ENCODE data around the gene OOEP.

- TF ChIP-seq ZFP30 (CRISPR knock-in tag; IDR thresholded peaks at IDR 0.05) (no peak), ZC3H10 (CRISPR knock-in tag; IDR thresholded peaks at IDR 0.05) (no peak), ISL1 (CRISPR knock-in tag; IDR thresholded peaks at IDR 0.05) (no peak), RARB (CRISPR knock-in tag; IDR thresholded peaks at IDR 0.05) (no peak), ARNTL (CRISPR knock-in tag; IDR thresholded peaks at IDR 0.05; ENCODE audit: borderline replicate concordance, low read depth) (no peak)
Observed at GRCh38 chr6:73394577-73395354, 25.1 kb upstream of the OOEP start, which contains the start of gene DDX43.

Data from SK-N-SH treated with all-trans-retinoic acid at 6 μM for 48 hours (cell line).